ENCODE results near the gene LCLAT1.

Gene LCLAT1

DNA sequence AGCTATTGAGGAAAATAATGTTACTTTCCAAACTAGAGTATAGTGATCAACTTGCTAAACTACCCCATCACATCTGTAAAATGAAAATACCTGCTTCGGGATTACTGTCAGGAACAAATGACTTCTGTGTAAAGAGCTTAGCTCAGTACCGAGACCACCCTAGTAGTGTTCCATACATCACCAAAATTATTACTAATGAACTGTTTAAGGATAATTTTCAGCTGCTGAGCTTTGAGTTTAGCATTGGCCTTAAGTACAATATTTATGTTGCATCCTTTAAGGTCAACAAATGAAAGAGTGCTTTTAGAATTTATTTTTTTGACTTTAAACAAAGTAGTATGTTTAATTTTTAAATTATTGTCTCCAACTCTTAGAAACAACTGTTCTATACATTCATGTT, 144.1 kb downstream of the LCLAT1 start:
- no peak overlapping the region for H3K27ac ChIP-seq
- H3K27me3 ChIP-seq (ENCODE audit: control insufficient read depth, insufficient read depth, low read length), result no peaks in the 10 kb centered on the region
- no peak overlapping the region for H3K4me3 ChIP-seq (ENCODE audit: low read depth, low read length)
- H3K36me3 ChIP-seq (ENCODE audit: control insufficient read depth, insufficient read depth, low read length), result no peaks in the 10 kb centered on the region
- H2AFZ ChIP-seq, result no peak overlapping the region
- no peak overlapping the region for H3K4me2 ChIP-seq (ENCODE audit: low read length)
- H3K4me1 ChIP-seq, result no peaks in the 10 kb centered on the region
- H3K79me2 ChIP-seq, result peaks cover 3% of the 10 kb centered on the region
- TF ChIP-seq, protein P1, sequence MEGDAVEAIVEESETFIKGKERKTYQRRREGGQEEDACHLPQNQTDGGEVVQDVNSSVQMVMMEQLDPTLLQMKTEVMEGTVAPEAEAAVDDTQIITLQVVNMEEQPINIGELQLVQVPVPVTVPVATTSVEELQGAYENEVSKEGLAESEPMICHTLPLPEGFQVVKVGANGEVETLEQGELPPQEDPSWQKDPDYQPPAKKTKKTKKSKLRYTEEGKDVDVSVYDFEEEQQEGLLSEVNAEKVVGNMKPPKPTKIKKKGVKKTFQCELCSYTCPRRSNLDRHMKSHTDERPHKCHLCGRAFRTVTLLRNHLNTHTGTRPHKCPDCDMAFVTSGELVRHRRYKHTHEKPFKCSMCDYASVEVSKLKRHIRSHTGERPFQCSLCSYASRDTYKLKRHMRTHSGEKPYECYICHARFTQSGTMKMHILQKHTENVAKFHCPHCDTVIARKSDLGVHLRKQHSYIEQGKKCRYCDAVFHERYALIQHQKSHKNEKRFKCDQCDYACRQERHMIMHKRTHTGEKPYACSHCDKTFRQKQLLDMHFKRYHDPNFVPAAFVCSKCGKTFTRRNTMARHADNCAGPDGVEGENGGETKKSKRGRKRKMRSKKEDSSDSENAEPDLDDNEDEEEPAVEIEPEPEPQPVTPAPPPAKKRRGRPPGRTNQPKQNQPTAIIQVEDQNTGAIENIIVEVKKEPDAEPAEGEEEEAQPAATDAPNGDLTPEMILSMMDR (IDR thresholded peaks at IDR 0.05), result no peak
- no peak overlapping the region for H3K9ac ChIP-seq
- H3K9me3 ChIP-seq (ENCODE audit: control insufficient read depth, low read length), result no peaks in the 10 kb centered on the region

DNA sequence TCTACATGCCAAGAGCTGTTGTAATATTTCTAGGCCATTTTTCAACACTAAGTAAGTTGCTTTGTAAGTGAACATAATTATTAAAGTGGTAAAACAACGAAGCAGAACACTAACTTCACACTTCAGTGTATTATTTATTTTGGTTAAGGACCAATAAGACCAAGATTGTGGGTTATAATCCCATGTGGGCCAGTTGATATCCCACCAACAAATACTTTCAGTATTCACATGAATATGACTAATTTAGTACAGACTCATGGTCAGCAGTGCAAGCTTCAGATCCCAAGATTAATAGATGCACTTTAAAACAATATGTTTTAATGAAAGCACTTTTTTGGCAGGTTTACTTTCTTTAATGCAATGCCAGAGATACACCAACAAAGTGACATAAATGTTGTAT, 154.3 kb downstream of the LCLAT1 start:
- no peak overlapping the region for H3K27ac ChIP-seq
- no peaks in the 10 kb centered on the region for H3K36me3 ChIP-seq (ENCODE audit: control insufficient read depth, insufficient read depth, low read length)
- no peaks in the 10 kb centered on the region for H3K27me3 ChIP-seq (ENCODE audit: control insufficient read depth, insufficient read depth, low read length)
- no peaks in the 10 kb centered on the region for H3K79me2 ChIP-seq
- no peak overlapping the region for H2AFZ ChIP-seq
- no peaks in the 10 kb centered on the region for H3K9me3 ChIP-seq (ENCODE audit: control insufficient read depth, low read length)
- no peak overlapping the region for H3K4me2 ChIP-seq (ENCODE audit: low read length)
- H3K4me1 ChIP-seq, result no peaks in the 10 kb centered on the region
- H3K9ac ChIP-seq, result no peak overlapping the region
- H3K4me3 ChIP-seq (ENCODE audit: low read depth, low read length), result no peak overlapping the region
- TF ChIP-seq, protein P1 (IDR thresholded peaks at IDR 0.05), result no peak

DNA sequence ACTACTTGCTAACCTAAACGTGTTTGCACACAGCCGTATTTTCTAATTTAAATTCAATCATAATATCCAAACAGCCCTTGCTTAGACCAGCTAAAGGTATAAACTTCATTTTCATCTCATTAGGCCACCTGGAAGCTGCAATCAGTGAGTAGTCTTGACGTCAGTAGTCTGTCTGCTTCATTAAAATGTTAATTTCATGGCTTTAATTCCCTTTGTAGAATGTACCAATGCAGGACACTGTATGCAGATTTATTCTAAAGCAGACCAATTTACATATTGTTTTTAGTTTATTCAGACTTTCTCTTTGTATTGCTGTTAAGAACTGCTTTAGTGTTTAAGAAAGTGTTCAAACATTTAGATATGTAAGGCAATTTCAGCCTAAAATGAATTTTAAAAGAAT, 158.2 kb downstream of the LCLAT1 start:
- no peaks in the 10 kb centered on the region for H3K79me2 ChIP-seq
- H3K27ac ChIP-seq, result no peak overlapping the region
- H3K9me3 ChIP-seq (ENCODE audit: control insufficient read depth, low read length), result no peaks in the 10 kb centered on the region
- H3K9ac ChIP-seq, result no peak overlapping the region
- H3K4me3 ChIP-seq (ENCODE audit: low read depth, low read length), result no peak overlapping the region
- H3K4me2 ChIP-seq (ENCODE audit: low read length), result no peak overlapping the region
- TF ChIP-seq, protein P1 (IDR thresholded peaks at IDR 0.05), result no peak
- no peaks in the 10 kb centered on the region for H3K27me3 ChIP-seq (ENCODE audit: control insufficient read depth, insufficient read depth, low read length)
- H3K36me3 ChIP-seq (ENCODE audit: control insufficient read depth, insufficient read depth, low read length), result no peaks in the 10 kb centered on the region
- H3K4me1 ChIP-seq, result no peaks in the 10 kb centered on the region
- no peak overlapping the region for H2AFZ ChIP-seq

DNA sequence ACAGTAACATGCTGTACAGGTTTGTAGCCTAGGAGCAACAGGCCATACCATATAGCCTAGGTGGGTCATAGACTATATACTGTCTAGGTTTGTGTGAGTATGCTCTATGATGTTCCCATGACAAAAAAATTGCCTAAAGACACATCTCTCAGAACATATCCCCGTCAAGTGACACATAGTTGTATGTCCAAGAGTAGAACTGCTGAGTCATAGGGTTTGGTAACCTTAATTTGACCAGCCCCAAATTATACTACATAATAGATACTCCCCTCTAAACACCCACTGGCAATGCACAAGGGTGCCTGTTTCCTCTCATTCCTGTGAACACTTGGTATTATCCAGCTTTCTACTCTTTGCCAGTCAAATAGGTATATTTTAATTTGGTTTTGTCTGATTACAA, 161.6 kb downstream of the LCLAT1 start:
- no peaks in the 10 kb centered on the region for H3K79me2 ChIP-seq
- H3K4me1 ChIP-seq, result no peaks in the 10 kb centered on the region
- no peak overlapping the region for H3K27ac ChIP-seq
- no peaks in the 10 kb centered on the region for H3K36me3 ChIP-seq (ENCODE audit: control insufficient read depth, insufficient read depth, low read length)
- TF ChIP-seq, protein P1 (IDR thresholded peaks at IDR 0.05), result no peak
- H2AFZ ChIP-seq, result no peak overlapping the region
- no peak overlapping the region for H3K9ac ChIP-seq
- no peaks in the 10 kb centered on the region for H3K9me3 ChIP-seq (ENCODE audit: control insufficient read depth, low read length)
- H3K4me2 ChIP-seq (ENCODE audit: low read length), result no peak overlapping the region
- no peaks in the 10 kb centered on the region for H3K27me3 ChIP-seq (ENCODE audit: control insufficient read depth, insufficient read depth, low read length)
- no peak overlapping the region for H3K4me3 ChIP-seq (ENCODE audit: low read depth, low read length)

DNA sequence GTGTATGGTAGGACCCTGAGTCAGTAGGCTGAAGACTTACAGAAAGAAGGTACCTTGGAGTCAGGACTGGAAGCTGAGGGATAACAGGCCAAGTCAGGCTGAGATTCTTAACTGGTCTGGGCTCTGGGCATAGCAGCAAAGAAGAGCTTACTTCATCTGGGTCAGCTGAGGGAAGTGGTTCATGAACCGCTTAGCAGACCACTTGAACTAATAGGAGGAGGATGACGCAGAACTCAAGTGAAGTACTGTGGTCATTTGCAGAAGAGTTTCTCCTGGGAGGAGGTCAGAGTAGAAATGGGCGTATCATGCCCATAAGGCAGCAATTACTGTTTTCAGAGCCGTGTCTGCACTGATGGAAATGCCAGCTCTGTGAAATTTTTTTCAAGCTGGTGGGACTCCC, 164.5 kb downstream of the LCLAT1 start:
- H2AFZ ChIP-seq, result no peak overlapping the region
- H3K27me3 ChIP-seq (ENCODE audit: control insufficient read depth, insufficient read depth, low read length), result no peaks in the 10 kb centered on the region
- TF ChIP-seq, protein P1 (IDR thresholded peaks at IDR 0.05), result no peak
- no peak overlapping the region for H3K27ac ChIP-seq
- no peaks in the 10 kb centered on the region for H3K36me3 ChIP-seq (ENCODE audit: control insufficient read depth, insufficient read depth, low read length)
- H3K4me1 ChIP-seq, result no peaks in the 10 kb centered on the region
- H3K4me3 ChIP-seq (ENCODE audit: low read depth, low read length), result no peak overlapping the region
- H3K9ac ChIP-seq, result no peak overlapping the region
- no peaks in the 10 kb centered on the region for H3K79me2 ChIP-seq
- no peaks in the 10 kb centered on the region for H3K9me3 ChIP-seq (ENCODE audit: control insufficient read depth, low read length)
- no peak overlapping the region for H3K4me2 ChIP-seq (ENCODE audit: low read length)
